Esophagus squamous epithelium (tissue), 5 donors: Measurements from ENCODE around the gene PDE9A. TPM values are rescaled to one million over a fixed set of nuclear protein-coding genes. Genes with fewer than 3 reads are reported as not detected.

Experiments used
- DNase-seq: peaks from one replicate; lab custom pipeline; 2025; lab: John Stamatoyannopoulos, UW
- H3K27ac ChIP-seq, 4 donors: fragments of 200-600 bp; sonication (generic); one replicate each; pipeline ENCODE4 v1.5.1; 2016 to 2019; ENCODE audit warnings: mild to moderate bottlenecking in 1 of 4
- H3K27me3 ChIP-seq, 4 donors: fragments of 200-600 bp; sonication (generic); 1 replicate in 3 of 4; 2 replicates in 1 of 4; pipeline versions ENCODE4 v1.5.1 to v1.6.0; 2017 to 2021; ENCODE audit warnings: antibody characterized with exemption in 1 of 4
- H3K36me3 ChIP-seq, 3 donors: fragments of 200-600 bp; sonication (generic); one replicate each; pipeline ENCODE4 v1.5.1; 2016 to 2019
- H3K4me1 ChIP-seq, 3 donors: fragments of 200-600 bp; sonication (generic); one replicate each; pipeline ENCODE4 v1.5.1; 2017 to 2019
- H3K4me3 ChIP-seq, 4 donors: fragments of 200-600 bp; sonication (generic); 1 replicate in 3 of 4; 2 replicates in 1 of 4; pipeline ENCODE4 v1.5.1; 2016 to 2019; ENCODE audit warnings: mild to moderate bottlenecking in 2 of 4, moderate library complexity in 1 of 4
- H3K9me3 ChIP-seq, 3 donors: fragments of 200-600 bp; sonication (generic); one replicate each; pipeline ENCODE4 v1.5.1; 2016 to 2019
- CTCF ChIP-seq, 6 experiments: fragments of 450-650 bp in 4 of 6; fragments of 200-600 bp in 2 of 6; sonication (generic) in 2 of 6; IDR thresholded peaks; one replicate each; pipeline ENCODE4 v1.5.1; 2016 to 2019; ENCODE audit warnings: antibody characterized with exemption in 6 of 6, mild to moderate bottlenecking in 4 of 6, moderate library complexity in 4 of 6
- POLR2A ChIP-seq, 4 donors: fragments of 450-650 bp; IDR thresholded peaks; one replicate each; pipeline ENCODE4 v1.6.1; 2017; ENCODE audit warnings: antibody characterized with exemption in 4 of 4, mild to moderate bottlenecking in 4 of 4, moderate library complexity in 3 of 4
- WGBS, 2 donors: methylation state at CpG; one replicate each; pipeline ENCODE4 v1.1.5; 2018; 5-methylcytosine and 5-hydroxymethylcytosine counted together
- intact Hi-C: fragments of 100-400 bp; cut with DNase I; formaldehyde crosslinking; loops from one replicate; pipeline ENCODE4 v1.15.0; 2022
- total RNA-seq, 4 donors: library from RNA; depleted of rRNA; stranded (reverse); fragments of >200 nt; gene quantifications; one replicate each; pipeline ENCODE4 v1.1.0, GENCODE V29; 2016
- donor health status: DM: yes; HTN: yes; CAD: no.

Gene PDE9A
- total RNA-seq, 4 donors from 2014 or later: 0.61 to 2.9 (median 1.8) TPM

GRCh38 chr21:42767561-42767835 is 114.1 kb downstream of the PDE9A start:
- TF ChIP-seq CTCF (IDR thresholded peaks at IDR 0.05) (no peak), POLR2A (IDR thresholded peaks at IDR 0.05) (no peak)
- H3K4me3 ChIP-seq: no peak overlapping the region
- no peak for DNase-seq
- H3K36me3 ChIP-seq: peaks cover 0 to 73% (median 0%) of the 10 kb centered on the region in 3 donors
- WGBS, 2 donors: 80% methylated on average over 1 to 4 of the region's 8 CpGs
- H3K4me1 ChIP-seq: no peaks in the 10 kb centered on the region
- H3K9me3 ChIP-seq: no peaks in the 10 kb centered on the region
- no peaks in the 10 kb centered on the region for H3K27me3 ChIP-seq
- intact Hi-C loops: no loop called here
- H3K27ac ChIP-seq: no peak overlapping the region

GRCh38 chr21:42768324-42769121 is 115.1 kb downstream of the PDE9A start:
- DNase-seq: no peak
- Histone ChIP-seq H3K9me3 (no peaks in the 10 kb centered on the region), H3K36me3 (peaks cover 0 to 65% (median 0%) of the 10 kb centered on the region in 3 donors), H3K4me1 (no peaks in the 10 kb centered on the region), H3K27me3 (no peaks in the 10 kb centered on the region), H3K27ac (no peak overlapping the region), H3K4me3 (no peak overlapping the region)
- intact Hi-C loops: no loop called here
- WGBS, 2 donors: 87% methylated on average over 16 to 18 of the region's 21 CpGs
- TF ChIP-seq CTCF (IDR thresholded peaks at IDR 0.05) (no peak), POLR2A (IDR thresholded peaks at IDR 0.05) (no peak)

- H3K36me3 ChIP-seq: peaks cover 0 to 58% (median 0%) of the 10 kb centered on the region in 3 donors
- intact Hi-C loops: no loop called here
- H3K4me3 ChIP-seq: no peak overlapping the region
- no peak for TF ChIP-seq POLR2A (IDR thresholded peaks at IDR 0.05)
- TF ChIP-seq CTCF (IDR thresholded peaks at IDR 0.05): no peak
- H3K27ac ChIP-seq: no peak overlapping the region
- WGBS, 2 donors: 63 to 88% methylated on average over 3 of the region's 9 CpGs
- H3K27me3 ChIP-seq: no peaks in the 10 kb centered on the region
- no peak for DNase-seq
- H3K4me1 ChIP-seq: no peaks in the 10 kb centered on the region
- no peaks in the 10 kb centered on the region for H3K9me3 ChIP-seq
Measured at GRCh38 chr21:42769183-42769819, 115.9 kb downstream of the PDE9A start.

- Histone ChIP-seq H3K4me3 (no peak overlapping the region), H3K36me3 (peaks cover 0 to 58% (median 0%) of the 10 kb centered on the region in 3 donors), H3K9me3 (no peaks in the 10 kb centered on the region), H3K4me1 (no peaks in the 10 kb centered on the region), H3K27me3 (no peaks in the 10 kb centered on the region), H3K27ac (no peak overlapping the region)
- DNase-seq: no peak
- no peak for TF ChIP-seq POLR2A (IDR thresholded peaks at IDR 0.05)
- TF ChIP-seq CTCF (IDR thresholded peaks at IDR 0.05): no peak
- intact Hi-C loops: no loop called here
- 93 to 96% methylated on average over 19 to 21 of the region's 28 CpGs for WGBS, 2 donors
Measured at GRCh38 chr21:42769820-42770716, 116.6 kb downstream of the PDE9A start.
